GM23338 (cell line): Measurements from ENCODE around the gene NME5. TPM values are rescaled to one million over a fixed set of nuclear protein-coding genes. Genes with fewer than 3 reads are reported as not detected.

Source experiments
- ATAC-seq: fragments of 200-7000 bp; cut with Tn5 transposase; 3 replicates; pipeline ENCODE4 v1.9.1; 2020
- DNase-seq: peaks from one replicate; pipeline ENCODE4 v3.0.0-alpha.2; 2015; ENCODE audit warnings: low spot score
- H2AFZ ChIP-seq: fragments of 200-600 bp; sonication (generic); 2 replicates; pipeline ENCODE4 v1.8.0; 2016; ENCODE audit warnings: antibody characterized with exemption, mild to moderate bottlenecking, moderate library complexity
- H3F3A ChIP-seq: fragments of 200-600 bp; sonication (generic); replicated peaks from 2 replicates; pipeline ENCODE4 v1.8.0; 2017; ENCODE audit warnings: antibody characterized with exemption, mixed run types, low read depth
- H3K27ac ChIP-seq: fragments of 200-600 bp; sonication (generic); 2 replicates; pipeline ENCODE4 v1.6.1; 2016; ENCODE audit warnings: low read depth
- H3K27me3 ChIP-seq: fragments of 200-600 bp; sonication (generic); 2 replicates; pipeline ENCODE4 v1.8.0; 2016; ENCODE audit warnings: mild to moderate bottlenecking, mixed run types, moderate library complexity; ENCODE audit not compliant: insufficient read depth
- H3K36me3 ChIP-seq: fragments of 200-600 bp; sonication (generic); 2 replicates; pipeline ENCODE4 v1.8.0; 2016; ENCODE audit warnings: mild to moderate bottlenecking; ENCODE audit not compliant: insufficient read depth
- H3K4me1 ChIP-seq: fragments of 200-600 bp; sonication (generic); 2 replicates; pipeline ENCODE4 v1.8.0; 2016; ENCODE audit warnings: mild to moderate bottlenecking, moderate library complexity; ENCODE audit not compliant: insufficient read depth
- H3K4me2 ChIP-seq: fragments of 200-600 bp; sonication (generic); 2 replicates; pipeline ENCODE4 v1.7.1; 2017; ENCODE audit warnings: mixed run types
- H3K4me3 ChIP-seq: fragments of 200-600 bp; sonication (generic); 2 replicates; pipeline ENCODE4 v1.6.1; 2016; ENCODE audit warnings: mixed run types
- H3K79me2 ChIP-seq: fragments of 200-600 bp; sonication (generic); replicated peaks from 2 replicates; pipeline ENCODE4 v1.8.0; 2017; ENCODE audit warnings: mild to moderate bottlenecking; ENCODE audit not compliant: insufficient read depth
- H3K9me2 ChIP-seq: fragments of 200-600 bp; sonication (generic); 2 replicates; pipeline ENCODE4 v1.8.0; 2017; ENCODE audit not compliant: insufficient read depth
- H4K20me1 ChIP-seq: fragments of 200-600 bp; sonication (generic); replicated peaks from 2 replicates; pipeline ENCODE4 v1.8.0; 2017; ENCODE audit warnings: mild to moderate bottlenecking; ENCODE audit not compliant: insufficient read depth
- H3K27ac Mint-ChIP-seq: 2 replicates; pipeline ENCODE4 v1.8.0; 2020; ENCODE audit warnings: inconsistent platforms, mild to moderate bottlenecking, moderate library complexity, mixed read lengths
- H3K27me3 Mint-ChIP-seq: 3 replicates; pipeline ENCODE4 v1.8.0; 2022; ENCODE audit warnings: low read depth, mild to moderate bottlenecking, moderate library complexity, mixed read lengths, inconsistent platforms; ENCODE audit not compliant: insufficient read depth, poor library complexity
- H3K36me3 Mint-ChIP-seq: 3 replicates; pipeline ENCODE4 v1.8.0; 2021; ENCODE audit warnings: low read depth, mild to moderate bottlenecking, inconsistent platforms, moderate library complexity, mixed read lengths
- H3K4me1 Mint-ChIP-seq: 3 replicates; pipeline ENCODE4 v1.8.0; 2020; ENCODE audit warnings: mild to moderate bottlenecking, inconsistent platforms, mixed read lengths
- H3K4me3 Mint-ChIP-seq: 3 replicates; pipeline ENCODE4 v1.8.0; 2021; ENCODE audit warnings: moderate library complexity, mild to moderate bottlenecking, inconsistent platforms, mixed read lengths
- H3K9me3 Mint-ChIP-seq: 3 replicates; pipeline ENCODE4 v1.8.0; 2020; ENCODE audit warnings: moderate library complexity, mild to moderate bottlenecking, inconsistent platforms, mixed read lengths
- CREB1 ChIP-seq: fragments of 250-450 bp; sonication (Bioruptor Pico); IDR thresholded peaks from 2 replicates; pipeline ENCODE4 v1.5.0; 2020; ENCODE audit warnings: low read depth, mild to moderate bottlenecking, moderate library complexity
- EZH2 ChIP-seq: fragments of 200-600 bp; sonication (generic); IDR thresholded peaks from one replicate; pipeline ENCODE4 v1.8.0; 2017; ENCODE audit warnings: antibody characterized with exemption, mild to moderate bottlenecking, low read depth; ENCODE audit not compliant: unreplicated experiment
- EZH2phosphoT487 ChIP-seq: fragments of 200-600 bp; sonication (generic); IDR thresholded peaks from one replicate; pipeline ENCODE4 v1.8.1; 2018; ENCODE audit warnings: antibody characterized with exemption; ENCODE audit not compliant: unreplicated experiment
- JUNB ChIP-seq: IDR thresholded peaks from one replicate; pipeline ENCODE4 v1.6.1; 2016; ENCODE audit warnings: antibody characterized with exemption; ENCODE audit not compliant: unreplicated experiment
- NANOG ChIP-seq: IDR thresholded peaks from 2 replicates; pipeline ENCODE4 v1.6.1; 2016; ENCODE audit warnings: antibody characterized with exemption, borderline replicate concordance
- POLR2AphosphoS5 ChIP-seq: IDR thresholded peaks from 2 replicates; pipeline ENCODE4 v1.6.1; 2016; ENCODE audit warnings: antibody characterized with exemption, low read depth
- STAT1 ChIP-seq: IDR thresholded peaks from one replicate; pipeline ENCODE4 v1.6.1; 2016; ENCODE audit warnings: antibody characterized with exemption; ENCODE audit not compliant: unreplicated experiment
- ZNF114 ChIP-seq: fragments of 250-450 bp; sonication (Bioruptor Pico); IDR thresholded peaks from 2 replicates; pipeline ENCODE4 v1.5.0; 2020; ENCODE audit warnings: mild to moderate bottlenecking, moderate library complexity
- ZNF331 ChIP-seq: fragments of 250-450 bp; sonication (Bioruptor Pico); IDR thresholded peaks from 2 replicates; pipeline ENCODE4 v1.5.0; 2020; ENCODE audit warnings: low read depth, mild to moderate bottlenecking, moderate library complexity
- polyA plus RNA-seq: library from polyadenylated mRNA; unstranded; fragments of >200 nt; fragmentation: Nextera tagmentation; extraction: Ambion mirVana; gene quantifications from 2 replicates; pipeline ENCODE4 v1.2.1, GENCODE V29; 2016
- total RNA-seq: library from RNA; depleted of rRNA; stranded (reverse); fragments of >200 nt; shearing (Covaris generic); gene quantifications from 2 replicates; pipeline ENCODE4 v1.2.3, GENCODE V29; 2014
- TF ChIP-seq, protein P1 (sequence below): fragments of 250-450 bp; sonication (Bioruptor Pico); IDR thresholded peaks from 2 replicates; pipeline ENCODE4 v1.5.0; 2020; ENCODE audit warnings: mild to moderate bottlenecking, moderate library complexity
- TF ChIP-seq, protein P2 (sequence below): IDR thresholded peaks from 2 replicates; pipeline ENCODE4 v1.6.1; 2016; ENCODE audit warnings: antibody characterized with exemption
- TF ChIP-seq, protein P3 (sequence below), 2 experiments: fragments of 200-600 bp in 1 of 2; sonication (generic) in 1 of 2; conservative IDR thresholded peaks; 2 replicates each; pipeline versions ENCODE4 v1.5.1 to v1.6.1; 2016 to 2017; ENCODE audit warnings: antibody characterized with exemption in 2 of 2, low read depth in 2 of 2, mild to moderate bottlenecking in 2 of 2, moderate library complexity in 1 of 2
- TF ChIP-seq, protein P4 (sequence below): IDR thresholded peaks from one replicate; pipeline ENCODE4 v1.6.1; 2018; ENCODE audit warnings: antibody characterized with exemption; ENCODE audit not compliant: unreplicated experiment

Gene NME5
- total and polyA plus RNA-seq, 2 experiments from 2014 or later = 0.45 TPM; not detected in 1

DNA sequence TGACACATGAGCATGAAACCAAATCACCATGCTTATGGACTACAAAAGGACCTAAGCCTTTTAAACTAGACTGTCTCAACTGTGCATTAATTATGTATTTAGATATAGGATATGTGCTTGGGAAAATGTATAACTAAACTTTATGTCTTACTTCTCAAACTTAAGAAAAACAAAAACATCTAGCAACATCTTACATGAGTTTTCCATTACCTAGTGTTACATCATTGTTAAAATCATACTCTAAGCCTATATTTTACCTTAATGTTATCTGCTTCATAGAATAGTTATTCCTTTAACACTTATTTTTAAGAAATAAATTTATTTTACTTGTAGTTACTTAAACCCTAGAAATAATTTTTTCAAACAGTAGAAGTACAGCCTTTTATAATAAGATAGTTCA, 24.0 kb downstream of the NME5 start:
- Histone ChIP-seq H3K79me2 (no peaks in the 10 kb centered on the region), H3K4me3 (no peak overlapping the region), H4K20me1 (0 out of 2 replicates have a peak, but pooled peaks cover 1% of the 10 kb centered on the region), H3K27me3 (no peaks in the 10 kb centered on the region), H3K36me3 (no peaks in the 10 kb centered on the region; the same call in 1 of the 2 replicates), H3K4me2 (no peak overlapping the region), H3F3A (no peaks in the 10 kb centered on the region), H3K9me2 (no peaks in the 10 kb centered on the region), H3K27ac (no peak overlapping the region), H2AFZ (no peak overlapping the region), H3K4me1 (peaks cover 7% of the 10 kb centered on the region)
- Mint-ChIP-seq H3K27ac (no peak overlapping the region), H3K4me1 (peaks cover 9% of the 10 kb centered on the region), H3K27me3 (peaks cover 2% of the 10 kb centered on the region), H3K36me3 (no peaks in the 10 kb centered on the region), H3K4me3 (no peak overlapping the region), H3K9me3 (no peaks in the 10 kb centered on the region)
- DNase-seq (no peak), ATAC-seq (no peak)
- no peak for TF ChIP-seq STAT1
- TF ChIP-seq ZNF331 (CRISPR knock-in tag) = no peak
- TF ChIP-seq, protein P1, sequence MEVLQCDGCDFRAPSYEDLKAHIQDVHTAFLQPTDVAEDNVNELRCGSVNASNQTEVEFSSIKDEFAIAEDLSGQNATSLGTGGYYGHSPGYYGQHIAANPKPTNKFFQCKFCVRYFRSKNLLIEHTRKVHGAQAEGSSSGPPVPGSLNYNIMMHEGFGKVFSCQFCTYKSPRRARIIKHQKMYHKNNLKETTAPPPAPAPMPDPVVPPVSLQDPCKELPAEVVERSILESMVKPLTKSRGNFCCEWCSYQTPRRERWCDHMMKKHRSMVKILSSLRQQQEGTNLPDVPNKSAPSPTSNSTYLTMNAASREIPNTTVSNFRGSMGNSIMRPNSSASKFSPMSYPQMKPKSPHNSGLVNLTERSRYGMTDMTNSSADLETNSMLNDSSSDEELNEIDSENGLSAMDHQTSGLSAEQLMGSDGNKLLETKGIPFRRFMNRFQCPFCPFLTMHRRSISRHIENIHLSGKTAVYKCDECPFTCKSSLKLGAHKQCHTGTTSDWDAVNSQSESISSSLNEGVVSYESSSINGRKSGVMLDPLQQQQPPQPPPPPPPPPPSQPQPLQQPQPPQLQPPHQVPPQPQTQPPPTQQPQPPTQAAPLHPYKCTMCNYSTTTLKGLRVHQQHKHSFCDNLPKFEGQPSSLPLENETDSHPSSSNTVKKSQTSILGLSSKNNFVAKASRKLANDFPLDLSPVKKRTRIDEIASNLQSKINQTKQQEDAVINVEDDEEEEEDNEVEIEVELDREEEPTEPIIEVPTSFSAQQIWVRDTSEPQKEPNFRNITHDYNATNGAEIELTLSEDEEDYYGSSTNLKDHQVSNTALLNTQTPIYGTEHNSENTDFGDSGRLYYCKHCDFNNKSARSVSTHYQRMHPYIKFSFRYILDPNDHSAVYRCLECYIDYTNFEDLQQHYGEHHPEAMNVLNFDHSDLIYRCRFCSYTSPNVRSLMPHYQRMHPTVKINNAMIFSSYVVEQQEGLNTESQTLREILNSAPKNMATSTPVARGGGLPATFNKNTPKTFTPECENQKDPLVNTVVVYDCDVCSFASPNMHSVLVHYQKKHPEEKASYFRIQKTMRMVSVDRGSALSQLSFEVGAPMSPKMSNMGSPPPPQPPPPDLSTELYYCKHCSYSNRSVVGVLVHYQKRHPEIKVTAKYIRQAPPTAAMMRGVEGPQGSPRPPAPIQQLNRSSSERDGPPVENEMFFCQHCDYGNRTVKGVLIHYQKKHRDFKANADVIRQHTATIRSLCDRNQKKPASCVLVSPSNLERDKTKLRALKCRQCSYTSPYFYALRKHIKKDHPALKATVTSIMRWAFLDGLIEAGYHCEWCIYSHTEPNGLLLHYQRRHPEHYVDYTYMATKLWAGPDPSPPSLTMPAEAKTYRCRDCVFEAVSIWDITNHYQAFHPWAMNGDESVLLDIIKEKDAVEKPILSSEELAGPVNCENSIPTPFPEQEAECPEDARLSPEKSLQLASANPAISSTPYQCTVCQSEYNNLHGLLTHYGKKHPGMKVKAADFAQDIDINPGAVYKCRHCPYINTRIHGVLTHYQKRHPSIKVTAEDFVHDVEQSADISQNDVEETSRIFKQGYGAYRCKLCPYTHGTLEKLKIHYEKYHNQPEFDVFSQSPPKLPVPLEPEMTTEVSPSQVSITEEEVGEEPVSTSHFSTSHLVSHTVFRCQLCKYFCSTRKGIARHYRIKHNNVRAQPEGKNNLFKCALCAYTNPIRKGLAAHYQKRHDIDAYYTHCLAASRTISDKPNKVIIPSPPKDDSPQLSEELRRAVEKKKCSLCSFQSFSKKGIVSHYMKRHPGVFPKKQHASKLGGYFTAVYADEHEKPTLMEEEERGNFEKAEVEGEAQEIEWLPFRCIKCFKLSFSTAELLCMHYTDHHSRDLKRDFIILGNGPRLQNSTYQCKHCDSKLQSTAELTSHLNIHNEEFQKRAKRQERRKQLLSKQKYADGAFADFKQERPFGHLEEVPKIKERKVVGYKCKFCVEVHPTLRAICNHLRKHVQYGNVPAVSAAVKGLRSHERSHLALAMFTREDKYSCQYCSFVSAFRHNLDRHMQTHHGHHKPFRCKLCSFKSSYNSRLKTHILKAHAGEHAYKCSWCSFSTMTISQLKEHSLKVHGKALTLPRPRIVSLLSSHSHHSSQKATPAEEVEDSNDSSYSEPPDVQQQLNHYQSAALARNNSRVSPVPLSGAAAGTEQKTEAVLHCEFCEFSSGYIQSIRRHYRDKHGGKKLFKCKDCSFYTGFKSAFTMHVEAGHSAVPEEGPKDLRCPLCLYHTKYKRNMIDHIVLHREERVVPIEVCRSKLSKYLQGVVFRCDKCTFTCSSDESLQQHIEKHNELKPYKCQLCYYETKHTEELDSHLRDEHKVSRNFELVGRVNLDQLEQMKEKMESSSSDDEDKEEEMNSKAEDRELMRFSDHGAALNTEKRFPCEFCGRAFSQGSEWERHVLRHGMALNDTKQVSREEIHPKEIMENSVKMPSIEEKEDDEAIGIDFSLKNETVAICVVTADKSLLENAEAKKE (CRISPR knock-in tag) = no peak
- TF ChIP-seq, protein P2, sequence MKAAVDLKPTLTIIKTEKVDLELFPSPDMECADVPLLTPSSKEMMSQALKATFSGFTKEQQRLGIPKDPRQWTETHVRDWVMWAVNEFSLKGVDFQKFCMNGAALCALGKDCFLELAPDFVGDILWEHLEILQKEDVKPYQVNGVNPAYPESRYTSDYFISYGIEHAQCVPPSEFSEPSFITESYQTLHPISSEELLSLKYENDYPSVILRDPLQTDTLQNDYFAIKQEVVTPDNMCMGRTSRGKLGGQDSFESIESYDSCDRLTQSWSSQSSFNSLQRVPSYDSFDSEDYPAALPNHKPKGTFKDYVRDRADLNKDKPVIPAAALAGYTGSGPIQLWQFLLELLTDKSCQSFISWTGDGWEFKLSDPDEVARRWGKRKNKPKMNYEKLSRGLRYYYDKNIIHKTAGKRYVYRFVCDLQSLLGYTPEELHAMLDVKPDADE = no peak
- TF ChIP-seq, protein P3, sequence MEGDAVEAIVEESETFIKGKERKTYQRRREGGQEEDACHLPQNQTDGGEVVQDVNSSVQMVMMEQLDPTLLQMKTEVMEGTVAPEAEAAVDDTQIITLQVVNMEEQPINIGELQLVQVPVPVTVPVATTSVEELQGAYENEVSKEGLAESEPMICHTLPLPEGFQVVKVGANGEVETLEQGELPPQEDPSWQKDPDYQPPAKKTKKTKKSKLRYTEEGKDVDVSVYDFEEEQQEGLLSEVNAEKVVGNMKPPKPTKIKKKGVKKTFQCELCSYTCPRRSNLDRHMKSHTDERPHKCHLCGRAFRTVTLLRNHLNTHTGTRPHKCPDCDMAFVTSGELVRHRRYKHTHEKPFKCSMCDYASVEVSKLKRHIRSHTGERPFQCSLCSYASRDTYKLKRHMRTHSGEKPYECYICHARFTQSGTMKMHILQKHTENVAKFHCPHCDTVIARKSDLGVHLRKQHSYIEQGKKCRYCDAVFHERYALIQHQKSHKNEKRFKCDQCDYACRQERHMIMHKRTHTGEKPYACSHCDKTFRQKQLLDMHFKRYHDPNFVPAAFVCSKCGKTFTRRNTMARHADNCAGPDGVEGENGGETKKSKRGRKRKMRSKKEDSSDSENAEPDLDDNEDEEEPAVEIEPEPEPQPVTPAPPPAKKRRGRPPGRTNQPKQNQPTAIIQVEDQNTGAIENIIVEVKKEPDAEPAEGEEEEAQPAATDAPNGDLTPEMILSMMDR (conservative IDR thresholded peaks at IDR 0.05; ENCODE audit: low read depth in 2 of 2) = no peak
- no peak for TF ChIP-seq NANOG
- TF ChIP-seq CREB1 (CRISPR knock-in tag) = no peak
- TF ChIP-seq, protein P4, sequence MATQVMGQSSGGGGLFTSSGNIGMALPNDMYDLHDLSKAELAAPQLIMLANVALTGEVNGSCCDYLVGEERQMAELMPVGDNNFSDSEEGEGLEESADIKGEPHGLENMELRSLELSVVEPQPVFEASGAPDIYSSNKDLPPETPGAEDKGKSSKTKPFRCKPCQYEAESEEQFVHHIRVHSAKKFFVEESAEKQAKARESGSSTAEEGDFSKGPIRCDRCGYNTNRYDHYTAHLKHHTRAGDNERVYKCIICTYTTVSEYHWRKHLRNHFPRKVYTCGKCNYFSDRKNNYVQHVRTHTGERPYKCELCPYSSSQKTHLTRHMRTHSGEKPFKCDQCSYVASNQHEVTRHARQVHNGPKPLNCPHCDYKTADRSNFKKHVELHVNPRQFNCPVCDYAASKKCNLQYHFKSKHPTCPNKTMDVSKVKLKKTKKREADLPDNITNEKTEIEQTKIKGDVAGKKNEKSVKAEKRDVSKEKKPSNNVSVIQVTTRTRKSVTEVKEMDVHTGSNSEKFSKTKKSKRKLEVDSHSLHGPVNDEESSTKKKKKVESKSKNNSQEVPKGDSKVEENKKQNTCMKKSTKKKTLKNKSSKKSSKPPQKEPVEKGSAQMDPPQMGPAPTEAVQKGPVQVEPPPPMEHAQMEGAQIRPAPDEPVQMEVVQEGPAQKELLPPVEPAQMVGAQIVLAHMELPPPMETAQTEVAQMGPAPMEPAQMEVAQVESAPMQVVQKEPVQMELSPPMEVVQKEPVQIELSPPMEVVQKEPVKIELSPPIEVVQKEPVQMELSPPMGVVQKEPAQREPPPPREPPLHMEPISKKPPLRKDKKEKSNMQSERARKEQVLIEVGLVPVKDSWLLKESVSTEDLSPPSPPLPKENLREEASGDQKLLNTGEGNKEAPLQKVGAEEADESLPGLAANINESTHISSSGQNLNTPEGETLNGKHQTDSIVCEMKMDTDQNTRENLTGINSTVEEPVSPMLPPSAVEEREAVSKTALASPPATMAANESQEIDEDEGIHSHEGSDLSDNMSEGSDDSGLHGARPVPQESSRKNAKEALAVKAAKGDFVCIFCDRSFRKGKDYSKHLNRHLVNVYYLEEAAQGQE = no peak
- TF ChIP-seq POLR2AphosphoS5 = no peak
- no peak for TF ChIP-seq EZH2
- no peak for TF ChIP-seq JUNB
- TF ChIP-seq ZNF114 (CRISPR knock-in tag) = no peak
- TF ChIP-seq EZH2phosphoT487 = no peak
